ENCODE measurements around the gene EPN2.
"Not testable (repeated sequence)": the region's sequence is repeated elsewhere in the genome, so short reads cannot be mapped to it uniquely, and the experiment has no call there.

Gene EPN2

DNA sequence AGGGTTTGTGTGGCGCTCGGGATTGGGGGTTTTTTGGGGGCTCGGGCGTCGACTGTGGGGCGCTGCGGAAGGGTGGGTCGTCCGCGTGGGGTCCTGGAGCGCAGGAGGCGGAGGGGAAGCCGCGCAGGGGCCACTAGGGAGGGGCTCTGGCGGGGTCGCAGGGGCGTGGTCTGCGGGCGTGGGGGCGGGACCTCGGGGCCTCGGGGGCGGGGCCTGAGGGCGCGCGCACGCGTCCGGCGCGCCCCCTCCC lies at the start of gene EPN2:
Gene EPN2 (plus strand): TSS at position 228 of the 250 bp plus-strand sequence. CDS start 45,754 bp downstream, outside the sequence.
- DNase-seq, result not testable (repeated sequence)

GRCh38 chr17:19187883-19188869 lies 49.0 kb upstream of the EPN2 start:
- DNase-seq, result not testable (repeated sequence)

- not testable (repeated sequence) for DNase-seq
These were observed 48.1 kb upstream of the EPN2 start for GRCh38 chr17:19188870-19189708.

- not testable (repeated sequence) for DNase-seq
These were observed 47.3 kb upstream of the EPN2 start for GRCh38 chr17:19189781-19190405.

GRCh38 chr17:19196382-19197204 lies 40.6 kb upstream of the EPN2 start:
- not testable (repeated sequence) for DNase-seq

DNA sequence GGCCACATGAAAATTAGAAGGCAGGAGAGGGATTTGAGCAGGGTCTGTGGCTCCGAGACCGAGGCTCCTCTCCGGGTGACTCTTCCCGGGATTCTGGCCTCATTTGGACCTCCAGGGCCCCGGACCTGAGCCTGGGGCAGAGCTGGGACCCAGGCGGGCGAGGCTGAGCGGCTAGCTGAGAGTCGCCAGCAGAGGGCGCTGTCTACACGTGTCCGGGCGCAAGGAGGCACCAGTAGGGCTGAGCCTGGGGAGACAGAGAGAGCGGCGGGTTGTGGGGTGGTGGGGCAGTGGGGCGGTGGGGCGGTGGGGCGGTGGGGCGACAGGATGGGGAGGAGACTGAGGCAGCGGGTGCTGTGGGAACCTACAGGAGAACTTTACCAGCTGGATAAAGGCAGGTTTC lies 34.7 kb upstream of the EPN2 start:
- not testable (repeated sequence) for DNase-seq

- DNase-seq, result not testable (repeated sequence)
These were observed 33.7 kb upstream of the EPN2 start for GRCh38 chr17:19203429-19203828.

DNA sequence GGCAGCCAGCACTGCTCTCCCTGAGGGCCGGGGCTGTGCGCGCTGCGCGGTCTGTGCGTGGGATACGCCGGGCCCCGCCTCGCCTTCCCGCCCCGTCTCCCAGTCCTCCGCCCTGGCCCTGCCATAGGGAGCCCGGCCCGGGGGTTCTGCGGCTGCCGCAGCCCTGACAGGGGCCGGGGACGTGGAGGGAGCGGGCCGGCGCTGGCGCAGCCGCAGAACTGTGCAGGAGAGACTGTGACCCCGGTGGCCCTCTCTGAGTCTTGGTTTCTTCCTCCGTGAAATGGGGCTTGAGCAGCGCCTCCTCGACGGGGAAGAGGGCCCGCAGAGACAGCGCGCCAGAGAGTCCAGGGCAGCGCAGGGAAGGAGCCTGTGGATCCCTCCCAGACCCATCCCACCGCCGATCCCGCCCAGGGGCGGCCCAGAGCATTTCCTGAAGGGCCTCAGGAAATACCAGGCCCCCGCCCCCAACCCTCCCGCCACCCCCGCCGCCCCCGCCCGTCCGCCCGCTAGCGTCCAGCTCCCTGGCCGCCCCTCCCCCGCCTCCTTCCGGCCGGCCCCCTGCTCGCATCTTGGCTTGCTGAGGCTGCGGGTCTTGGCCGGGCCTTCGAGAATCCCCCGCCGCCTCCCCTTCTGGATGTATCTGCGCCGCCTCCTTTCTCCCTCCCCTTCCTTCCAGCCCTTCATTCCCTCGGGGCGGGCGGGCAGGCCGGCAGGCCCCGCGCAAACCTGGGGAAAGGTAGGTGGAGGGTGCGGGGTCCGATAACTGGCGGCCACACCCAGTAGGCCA lies 21.9 kb upstream of the EPN2 start:
- not testable (repeated sequence) for DNase-seq

- DNase-seq, result not testable (repeated sequence)
These were observed 20.8 kb upstream of the EPN2 start for GRCh38 chr17:19216148-19216926.

- not testable (repeated sequence) for DNase-seq
These were observed 18.3 kb upstream of the EPN2 start for GRCh38 chr17:19218914-19219313.

DNA sequence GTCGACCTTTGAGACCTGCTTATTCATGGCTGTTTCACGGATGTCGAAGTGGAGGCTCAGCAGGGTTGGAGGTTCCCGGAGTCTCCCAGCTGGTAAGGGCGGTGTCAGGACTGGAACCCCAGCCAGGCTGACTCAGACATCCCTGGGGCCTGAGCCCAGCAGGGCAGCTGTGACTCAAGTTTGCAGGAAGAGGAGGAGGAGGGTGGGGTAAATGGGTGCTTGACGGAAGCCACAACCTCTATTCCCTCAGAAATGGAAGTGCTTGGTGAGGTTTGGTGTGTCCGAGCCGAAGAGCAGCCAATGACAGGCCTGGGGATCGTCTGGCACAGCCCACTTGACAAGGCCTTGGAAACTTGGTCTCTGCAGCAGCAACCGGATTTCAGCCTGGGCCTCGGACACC lies 17.8 kb upstream of the EPN2 start:
- DNase-seq, result not testable (repeated sequence)

DNA sequence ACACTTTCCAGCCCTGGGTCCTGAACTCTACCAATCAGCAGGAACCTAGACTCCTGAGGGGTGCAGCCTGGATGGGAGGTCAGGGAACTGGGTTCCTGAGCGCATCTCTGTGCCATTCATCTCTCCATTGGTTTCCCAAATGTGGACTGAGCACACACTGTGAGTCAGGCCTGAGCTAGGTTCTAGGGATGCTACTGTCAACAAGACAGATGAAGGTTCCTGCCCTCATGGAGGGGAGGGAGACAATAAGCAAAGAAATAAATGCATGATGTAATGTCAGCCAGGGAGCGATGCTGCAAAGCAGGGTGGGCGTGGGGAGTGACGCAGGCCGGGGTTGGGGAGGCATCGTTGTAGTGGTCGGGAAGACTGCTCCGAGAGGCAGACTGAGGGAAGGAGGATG lies 17.0 kb upstream of the EPN2 start:
- DNase-seq, result not testable (repeated sequence)

GRCh38 chr17:19226610-19227588 lies 10.3 kb upstream of the EPN2 start:
- DNase-seq, result not testable (repeated sequence)

DNA sequence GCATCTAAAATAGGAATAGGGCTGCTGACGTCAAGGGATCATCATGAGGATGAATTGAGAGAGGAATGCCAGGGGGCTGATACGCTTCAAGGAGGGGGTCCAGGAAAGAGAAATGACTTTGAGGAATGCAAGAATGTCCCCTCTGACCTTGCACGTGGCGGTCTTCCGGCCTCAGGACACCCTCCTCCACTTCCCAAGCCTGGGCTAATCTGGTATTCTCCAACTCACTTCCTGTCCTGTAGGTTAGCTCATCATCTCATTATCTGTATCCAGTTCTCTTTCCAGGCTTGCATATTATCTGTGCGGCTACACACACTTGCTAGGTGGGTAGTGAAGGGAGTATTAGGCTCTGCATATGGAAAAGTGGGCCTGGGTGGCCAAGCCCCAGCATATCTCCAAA lies 2.5 kb upstream of the EPN2 start:
- DNase-seq, result not testable (repeated sequence)

DNA sequence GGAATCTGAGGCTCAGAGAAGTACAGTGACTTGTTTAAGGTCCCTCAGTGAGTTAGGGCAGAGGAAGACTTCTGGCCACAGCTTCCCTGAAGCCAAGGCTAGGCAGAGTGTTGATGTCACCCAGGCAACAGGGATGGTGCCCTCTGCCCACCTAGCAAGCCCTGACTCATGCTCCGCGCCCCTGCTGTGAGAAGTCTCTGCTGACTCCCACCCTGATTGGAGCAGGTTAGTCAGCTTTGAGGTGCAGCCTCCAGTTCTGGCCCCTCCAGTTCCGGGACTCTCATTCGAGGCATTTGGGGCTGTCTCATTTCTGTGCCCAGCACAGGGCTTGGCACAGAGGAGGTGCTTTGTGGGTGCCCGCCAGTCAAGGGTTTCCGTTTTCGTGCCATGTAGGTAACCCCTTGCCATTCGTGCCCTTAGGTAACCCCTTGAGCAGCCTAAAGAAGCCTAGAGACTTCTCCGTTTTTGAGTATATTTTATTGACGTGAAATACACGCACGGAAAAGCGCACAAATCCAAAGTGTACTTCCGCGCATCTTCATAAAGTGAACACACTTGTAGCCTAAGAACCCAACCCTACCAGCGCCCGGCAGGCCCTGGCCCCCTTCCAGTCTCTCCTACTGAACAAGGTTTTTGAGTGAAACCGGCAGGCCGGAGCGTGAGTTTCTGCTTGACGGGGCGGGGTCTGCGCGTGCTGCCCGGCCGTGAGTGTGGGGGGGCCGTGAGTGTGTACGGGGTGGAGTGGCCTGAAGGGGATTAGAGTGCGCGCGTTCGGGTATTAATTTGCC lies 621 bp upstream of the EPN2 start:
- not testable (repeated sequence) for DNase-seq

GRCh38 chr17:19237389-19238166 lies 412 bp downstream of the EPN2 start:
- DNase-seq, result no peak

- no peak for DNase-seq
These were observed 970 bp downstream of the EPN2 start for GRCh38 chr17:19238167-19238505.

DNA sequence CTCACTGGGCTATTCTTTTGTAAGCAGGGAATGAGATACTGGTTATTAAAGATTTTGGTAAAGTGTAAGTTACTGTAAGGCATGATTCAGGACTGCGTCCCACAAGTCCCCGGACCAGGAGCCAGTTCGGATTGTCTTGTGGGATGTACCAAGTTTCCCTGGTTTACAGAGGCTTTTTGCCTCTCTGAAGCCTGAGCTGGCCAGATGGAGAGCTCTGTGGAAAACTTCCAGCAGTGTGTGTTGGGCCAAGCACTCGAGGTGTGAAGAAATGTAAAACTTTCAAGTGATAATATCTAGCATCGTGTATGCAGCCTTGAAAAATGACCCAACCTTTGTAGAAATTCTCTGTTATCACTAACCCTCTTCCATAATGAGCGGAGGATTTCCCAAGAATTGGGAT lies 2.4 kb downstream of the EPN2 start:
- no peak for DNase-seq

Measured in Kasumi-1 (cell line).